ENCODE data around the gene ALG9.

DNA sequence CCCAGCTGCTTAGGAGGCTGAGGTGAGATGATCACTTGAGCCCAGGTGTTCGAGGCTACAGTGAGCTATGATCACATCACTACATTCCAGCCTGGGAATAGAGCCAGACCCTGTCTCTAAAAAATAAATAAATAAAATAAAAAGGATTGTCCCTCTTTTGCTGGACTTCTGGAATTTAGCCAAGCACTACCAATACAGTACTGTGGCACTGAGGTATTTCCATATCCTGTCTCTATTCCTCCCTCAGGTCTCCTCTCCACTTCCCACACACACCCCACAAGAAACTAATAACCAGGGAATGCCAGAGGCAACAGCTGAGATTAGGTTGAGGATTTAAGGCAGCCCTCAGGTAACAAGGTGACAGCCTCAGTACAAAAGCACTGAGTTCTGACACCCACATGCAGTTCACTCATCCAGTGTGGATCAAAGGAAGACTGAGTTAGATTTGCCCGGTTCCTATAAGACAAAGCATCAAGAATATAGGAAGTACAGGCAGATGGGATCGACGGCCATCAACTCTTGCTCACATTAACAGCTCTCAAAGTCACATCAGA is 100.7 kb downstream of the ALG9 start:
- TF ChIP-seq CTCF (IDR thresholded peaks at IDR 0.05) (no peak), EP300 (IDR thresholded peaks at IDR 0.05) (no peak)
